Subcutaneous adipose tissue (tissue), 4 donors: Measurements from ENCODE around the gene CTSC. TPM values are rescaled to one million over a fixed set of nuclear protein-coding genes. Genes with fewer than 3 reads are reported as not detected.

Experiments
- total RNA-seq, 4 donors: library from RNA; depleted of rRNA; stranded (reverse); fragments of >200 nt; gene quantifications; one replicate each; pipeline ENCODE4 v1.1.0, GENCODE V29; 2016
- TF ChIP-seq, protein P1 (sequence below): fragments of 450-650 bp; IDR thresholded peaks from one replicate; pipeline ENCODE4 v1.5.1; 2016; ENCODE audit warnings: low read depth, mild to moderate bottlenecking, control low read depth, antibody characterized with exemption, moderate library complexity

Gene CTSC
- total RNA-seq, 4 donors from 2014 or later: 58.0 to 303 (median 147) TPM

DNA sequence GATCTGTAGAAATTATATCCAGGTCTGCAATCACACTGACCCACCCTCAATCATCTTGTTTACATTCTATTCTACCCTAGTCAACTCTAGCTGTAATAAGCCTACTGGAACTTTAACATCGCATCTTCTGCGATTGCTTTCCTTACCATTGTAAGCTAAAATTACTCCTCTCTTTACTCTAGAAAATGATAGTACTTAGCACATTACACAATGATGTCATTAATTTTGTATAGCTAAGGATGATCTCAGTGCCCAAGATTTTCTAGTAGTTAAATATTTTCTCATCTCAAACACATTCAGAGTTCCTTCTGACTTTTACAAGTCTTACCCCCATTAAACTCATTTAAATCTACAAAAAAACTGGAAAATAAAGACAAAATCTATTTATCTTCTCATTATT, 39.6 kb upstream of the CTSC start:
- TF ChIP-seq, protein P1, sequence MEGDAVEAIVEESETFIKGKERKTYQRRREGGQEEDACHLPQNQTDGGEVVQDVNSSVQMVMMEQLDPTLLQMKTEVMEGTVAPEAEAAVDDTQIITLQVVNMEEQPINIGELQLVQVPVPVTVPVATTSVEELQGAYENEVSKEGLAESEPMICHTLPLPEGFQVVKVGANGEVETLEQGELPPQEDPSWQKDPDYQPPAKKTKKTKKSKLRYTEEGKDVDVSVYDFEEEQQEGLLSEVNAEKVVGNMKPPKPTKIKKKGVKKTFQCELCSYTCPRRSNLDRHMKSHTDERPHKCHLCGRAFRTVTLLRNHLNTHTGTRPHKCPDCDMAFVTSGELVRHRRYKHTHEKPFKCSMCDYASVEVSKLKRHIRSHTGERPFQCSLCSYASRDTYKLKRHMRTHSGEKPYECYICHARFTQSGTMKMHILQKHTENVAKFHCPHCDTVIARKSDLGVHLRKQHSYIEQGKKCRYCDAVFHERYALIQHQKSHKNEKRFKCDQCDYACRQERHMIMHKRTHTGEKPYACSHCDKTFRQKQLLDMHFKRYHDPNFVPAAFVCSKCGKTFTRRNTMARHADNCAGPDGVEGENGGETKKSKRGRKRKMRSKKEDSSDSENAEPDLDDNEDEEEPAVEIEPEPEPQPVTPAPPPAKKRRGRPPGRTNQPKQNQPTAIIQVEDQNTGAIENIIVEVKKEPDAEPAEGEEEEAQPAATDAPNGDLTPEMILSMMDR: no peak

DNA sequence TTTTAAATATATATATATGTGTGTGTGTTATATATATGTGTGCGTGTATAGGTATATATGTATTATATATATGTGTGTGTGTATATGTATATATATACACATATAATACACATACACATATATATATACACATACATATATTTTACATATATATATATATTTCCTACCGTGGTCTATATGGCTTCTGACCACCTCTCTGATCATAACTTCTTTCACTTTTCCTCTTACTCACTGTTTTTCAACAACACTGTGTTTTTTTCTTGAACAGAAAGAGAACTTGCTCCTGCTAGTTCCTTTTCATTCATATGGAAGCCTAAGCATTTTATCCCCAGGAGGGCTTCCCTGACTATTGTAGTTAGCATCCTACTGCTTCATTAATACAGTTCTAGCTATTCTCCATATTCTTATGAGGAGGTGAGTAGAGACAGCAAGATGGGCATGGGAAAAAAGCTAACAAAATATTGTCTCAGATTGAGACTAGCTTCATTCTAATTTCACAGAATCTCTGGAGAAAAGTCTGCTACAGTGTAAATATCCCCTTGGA, 38.5 kb upstream of the CTSC start:
- TF ChIP-seq, protein P1: no peak

DNA sequence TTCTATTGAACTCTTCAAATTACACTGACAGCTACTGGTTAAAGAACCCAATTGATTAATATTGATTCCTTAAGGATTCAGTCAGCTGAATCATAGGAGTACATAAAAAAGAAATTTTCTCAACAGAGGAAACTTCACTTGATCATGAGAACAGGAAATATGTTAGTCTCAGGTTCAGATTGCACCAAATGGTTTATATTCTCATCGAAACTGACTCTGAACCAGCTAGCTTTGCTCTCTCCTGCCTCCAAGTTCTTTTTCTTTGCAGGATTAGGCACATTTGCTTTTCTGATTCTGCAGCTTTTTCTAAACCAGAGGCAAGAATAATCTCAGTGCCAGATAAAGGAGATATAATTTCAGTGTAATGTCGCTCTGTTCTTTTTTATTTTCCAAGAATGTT, 33.2 kb upstream of the CTSC start:
- TF ChIP-seq, protein P1: no peak

DNA sequence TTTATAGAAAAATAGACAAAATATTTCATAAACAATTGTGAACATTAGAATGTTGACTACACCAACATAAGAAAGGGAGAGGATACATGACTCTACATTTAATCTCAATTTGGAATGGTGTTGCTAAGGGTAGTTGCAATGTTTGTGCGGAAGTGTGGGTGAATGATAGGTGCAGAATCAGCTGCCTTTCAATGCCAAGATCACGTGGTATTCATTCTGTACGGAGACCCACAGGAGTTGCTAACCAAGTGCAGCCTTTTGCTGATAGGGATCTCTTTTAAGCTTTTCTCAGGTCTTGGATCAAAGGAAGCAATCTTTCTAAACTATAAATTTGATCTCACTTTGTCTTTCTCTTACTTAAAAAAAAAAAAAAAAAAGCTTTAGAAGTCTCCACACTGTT, 29.8 kb upstream of the CTSC start:
- TF ChIP-seq, protein P1: no peak

DNA sequence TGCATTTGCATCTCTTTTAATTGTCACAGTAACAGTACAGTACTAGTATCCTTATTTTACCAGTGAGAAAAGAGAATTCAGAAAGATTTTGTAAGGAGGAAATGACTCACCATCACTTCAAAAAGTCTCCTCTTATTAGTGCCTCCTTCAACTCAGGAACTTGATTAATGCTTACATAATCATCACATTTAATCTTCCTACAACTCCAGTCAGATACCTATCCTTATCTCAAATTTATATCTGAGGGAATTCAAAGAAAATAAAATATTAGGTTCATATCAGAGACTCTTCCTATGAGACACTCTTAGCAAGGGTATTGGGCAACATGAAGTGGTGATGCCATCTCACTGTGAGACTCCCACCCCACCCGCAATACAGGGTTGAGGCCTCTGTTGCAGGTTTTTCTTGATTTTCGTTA, 26.1 kb upstream of the CTSC start:
- TF ChIP-seq, protein P1: no peak

DNA sequence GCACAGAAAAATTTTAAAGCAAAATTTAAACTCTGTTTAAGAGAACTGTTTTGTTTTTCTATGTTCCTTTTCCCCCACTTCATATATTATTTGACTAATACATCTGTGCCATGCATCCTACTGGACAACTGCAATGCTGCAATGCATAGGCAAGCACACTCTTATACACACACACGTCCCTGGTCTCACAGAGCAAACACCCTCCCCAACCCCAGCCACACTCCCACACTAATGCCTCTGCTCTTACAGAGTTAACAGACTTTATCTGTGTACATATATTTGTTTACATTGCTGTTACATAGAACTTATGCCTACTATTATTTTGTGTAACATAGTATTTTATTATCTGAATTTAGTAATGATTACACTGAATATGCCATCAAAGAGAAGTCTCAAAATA, 25.5 kb upstream of the CTSC start:
- TF ChIP-seq, protein P1: no peak

DNA sequence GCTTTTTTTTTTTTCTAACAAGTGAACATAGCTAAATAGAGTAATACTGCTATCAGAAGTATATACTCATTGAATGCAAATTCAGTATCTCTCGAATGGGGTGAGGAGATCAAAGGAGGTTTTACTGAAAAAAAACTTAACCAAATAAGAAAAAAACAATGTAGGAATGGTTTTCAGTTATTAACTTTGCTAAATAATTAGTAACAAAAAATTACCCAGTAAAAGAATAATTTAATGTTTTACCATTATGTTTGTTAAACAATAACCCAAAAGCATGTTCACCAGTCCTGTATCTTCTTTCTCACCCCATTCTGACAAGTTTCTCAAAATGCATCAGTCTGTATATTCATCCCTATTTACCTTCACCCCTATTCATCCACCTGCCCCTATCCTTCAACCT, 22.6 kb upstream of the CTSC start:
- TF ChIP-seq, protein P1: no peak

DNA sequence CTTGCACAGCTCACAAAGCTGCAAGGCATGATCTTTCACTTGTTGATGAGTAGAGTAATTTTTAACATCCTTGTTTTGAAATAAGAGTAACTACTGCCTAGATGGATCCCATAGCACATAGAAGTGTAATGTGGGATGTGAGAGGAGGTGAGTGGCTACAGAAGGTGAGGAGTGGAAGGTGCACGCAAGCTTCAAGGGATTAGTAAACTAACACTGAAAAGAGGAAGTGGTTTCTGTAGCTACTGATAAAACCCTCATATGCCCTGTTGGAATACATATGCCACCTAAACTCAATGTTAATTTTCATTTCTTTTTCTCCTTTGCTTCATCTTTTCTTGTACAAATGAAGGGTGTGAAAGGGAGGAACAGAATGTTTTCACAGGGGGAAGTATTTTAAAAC, 22.0 kb upstream of the CTSC start:
- TF ChIP-seq, protein P1: no peak
